GM19438 (cell line): Measurements from ENCODE around the gene ECHS1.
"Not testable (repeated sequence)": the region's sequence is repeated elsewhere in the genome, so short reads cannot be mapped to it uniquely, and the experiment has no call there.

ENCODE experiments used
- ATAC-seq: cut with Tn5 transposase; IDR thresholded peaks from one replicate; pipeline ENCODE4 v1.9.1; 2021; ENCODE audit warnings: low read depth; ENCODE audit not compliant: unreplicated experiment

ECHS1 gene

GRCh38 chr10:133379801-133380666 lies 6.9 kb upstream of the ECHS1 start:
- peak; percentile 12 for ATAC-seq

GRCh38 chr10:133379152-133379800 lies 6.1 kb upstream of the ECHS1 start, which contains the start of gene PAOX:
Gene PAOX, plus strand, starts transcription at chr10:133379262. Its CDS starts 55 bp downstream, at chr10:133379317.
- ATAC-seq: peak; percentile 47

GRCh38 chr10:133378251-133379096 lies 5.3 kb upstream of the ECHS1 start:
- peak; percentile 33 for ATAC-seq

- ATAC-seq: no peak
Observed at GRCh38 chr10:133377818-133378250, 4.7 kb upstream of the ECHS1 start.

GRCh38 chr10:133377025-133377817 lies 4.1 kb upstream of the ECHS1 start:
- ATAC-seq: no peak

- not testable (repeated sequence) for ATAC-seq
Observed at GRCh38 chr10:133376183-133376582, 3.0 kb upstream of the ECHS1 start.

GRCh38 chr10:133375357-133376115 lies 2.4 kb upstream of the ECHS1 start:
- no peak for ATAC-seq

GRCh38 chr10:133372507-133372906 lies 647 bp downstream of the ECHS1 start:
- no peak for ATAC-seq

- ATAC-seq: no peak
Observed at GRCh38 chr10:133370030-133370786, 2.9 kb downstream of the ECHS1 start.

- ATAC-seq: no peak
Observed at GRCh38 chr10:133368153-133368552, 5.0 kb downstream of the ECHS1 start.

GRCh38 chr10:133367461-133367860 lies 5.7 kb downstream of the ECHS1 start:
- ATAC-seq: not testable (repeated sequence)

- no peak for ATAC-seq
Observed at GRCh38 chr10:133366751-133367150, 6.4 kb downstream of the ECHS1 start.

- ATAC-seq: no peak
Observed at GRCh38 chr10:133366130-133366478, 7.0 kb downstream of the ECHS1 start.

GRCh38 chr10:133365461-133366129 lies 7.6 kb downstream of the ECHS1 start:
- ATAC-seq: no peak

GRCh38 chr10:133364645-133365431 lies 8.3 kb downstream of the ECHS1 start:
- ATAC-seq: no peak

- no peak for ATAC-seq
Observed at GRCh38 chr10:133362846-133363245, 10.3 kb downstream of the ECHS1 start.

GRCh38 chr10:133361773-133362441 lies 11.2 kb downstream of the ECHS1 start:
- ATAC-seq: no peak
